ENCODE results near the gene IL26. TPM values are rescaled to one million over a fixed set of nuclear protein-coding genes. Genes with fewer than 3 reads are reported as not detected.

IL26 gene, protein sequence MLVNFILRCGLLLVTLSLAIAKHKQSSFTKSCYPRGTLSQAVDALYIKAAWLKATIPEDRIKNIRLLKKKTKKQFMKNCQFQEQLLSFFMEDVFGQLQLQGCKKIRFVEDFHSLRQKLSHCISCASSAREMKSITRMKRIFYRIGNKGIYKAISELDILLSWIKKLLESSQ
- not detected in 2 replicates for total RNA-seq

DNA sequence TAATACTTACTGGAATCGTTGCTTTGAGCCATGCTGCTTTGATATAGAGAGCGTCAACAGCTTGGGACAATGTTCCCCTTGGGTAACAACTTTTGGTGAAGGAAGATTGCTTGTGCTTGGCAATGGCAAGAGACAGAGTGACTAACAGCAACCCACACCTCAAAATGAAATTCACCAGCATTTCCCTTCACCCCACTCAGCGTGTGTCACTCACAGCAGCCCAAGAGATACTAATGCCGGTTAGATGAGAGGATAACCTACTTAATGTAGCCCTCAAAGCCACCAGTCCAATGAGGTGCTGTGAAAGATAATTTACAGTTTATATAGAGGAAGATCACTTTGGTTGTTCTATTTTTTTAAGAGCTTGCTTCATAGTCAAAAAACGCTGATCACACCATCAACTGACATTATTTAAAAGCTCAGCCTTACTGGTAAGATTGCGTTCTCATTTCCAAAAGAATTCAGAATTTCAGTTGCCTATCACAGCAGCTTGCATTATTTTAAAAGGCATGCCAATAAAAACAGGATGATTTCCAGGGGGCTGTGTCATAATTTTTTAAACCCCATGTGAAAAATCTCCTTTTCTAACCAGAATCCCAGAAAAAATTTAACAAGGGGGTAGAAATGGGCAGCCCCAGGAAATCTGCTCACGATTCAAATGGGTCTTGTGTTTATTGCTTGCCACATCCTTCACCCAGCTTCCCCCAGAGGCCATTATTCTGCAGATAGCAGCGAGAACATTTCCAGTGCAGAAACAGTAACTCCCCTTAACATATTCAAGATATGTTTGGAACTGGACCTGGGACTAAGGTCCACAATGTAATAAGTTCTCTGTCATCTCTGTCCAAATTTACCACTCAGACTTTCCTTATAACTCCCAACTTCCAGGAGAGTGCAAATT lies at the start of gene IL26:
TSS of gene IL26 (minus strand) at position 235 of the 901 bp plus-strand sequence. CDS start at position 181, 54 bp downstream.

GRCh38 chr12:68253504-68253903 lies 27.9 kb upstream of the IL26 start, which contains the start of gene IL22:
IL22 (minus strand) TSS chr12:68253604; CDS start chr12:68253448, 156 bp downstream.

DNA sequence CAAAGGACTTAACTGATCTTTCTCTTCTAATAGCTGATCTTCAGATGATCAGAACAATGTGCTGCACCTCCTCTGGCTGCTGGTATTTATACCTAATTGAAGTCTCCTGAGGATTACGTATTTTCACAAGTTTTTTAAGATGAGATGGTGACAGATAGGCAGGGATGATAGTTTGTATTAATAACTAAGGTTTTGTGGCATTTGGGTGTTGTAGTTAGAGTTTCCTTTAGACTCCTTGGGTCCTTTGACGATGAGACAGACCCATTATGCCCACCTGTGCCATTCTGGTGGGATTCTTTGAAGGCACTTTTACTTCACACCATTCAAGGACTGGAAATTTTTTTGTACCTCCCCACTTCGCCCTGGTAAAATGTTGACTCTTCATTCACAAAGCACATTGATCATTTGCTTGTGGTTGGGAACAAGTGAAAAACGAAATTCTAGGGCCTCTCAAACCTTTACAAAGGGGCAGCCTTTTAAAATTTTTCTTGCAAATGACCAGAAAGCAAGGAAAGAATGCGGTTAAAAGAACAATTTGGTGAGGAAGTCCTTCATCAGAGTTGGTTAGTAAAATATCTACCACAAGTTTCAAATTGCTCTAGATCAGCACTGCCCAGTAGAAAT lies 65.8 kb downstream of the IL26 start, which contains the start of gene IFNG:
TSS of gene IFNG (minus strand) at position 60 of the 624 bp plus-strand sequence. CDS start 125 bp downstream, outside the sequence.

Other genes starting within 250 kb of the IL26 start
- not detected in 2 replicates for gene IFNG-AS1, start 236.4 kb downstream of the IL26 start, total RNA-seq
- gene IFNG, start 66.1 kb downstream of the IL26 start, total RNA-seq: not detected in 2 replicates
- gene IL22, start 27.8 kb upstream of the IL26 start, total RNA-seq: not detected in 2 replicates
- 4.1 and 6.7 TPM in 2 replicates for gene MDM1, start 106.6 kb upstream of the IL26 start, total RNA-seq

Data from hair follicular keratinocyte (primary cell).